NCI-H82 treated with DMSO at 0.1 percent for 48 hours (cell line): ENCODE measurements around the gene LIPK.
"Not testable (repeated sequence)": the region's sequence is repeated elsewhere in the genome, so short reads cannot be mapped to it uniquely, and the experiment has no call there.

ENCODE experiments used
- DNase-seq: peaks from one replicate; lab custom pipeline; 2025; ENCODE audit not compliant: unreplicated experiment; lab: John Stamatoyannopoulos, UW

Gene LIPK

GRCh38 chr10:88705958-88706357, at the start of gene LIPK:
TSS of gene LIPK (plus strand) at chr10:88706249. CDS start at chr10:88724544, 18,295 bp downstream.
- no peak for DNase-seq

- no peak for DNase-seq
Measured at GRCh38 chr10:88657901-88658300, 48.1 kb upstream of the LIPK start.

GRCh38 chr10:88659725-88660597, 46.1 kb upstream of the LIPK start:
- DNase-seq: no peak

GRCh38 chr10:88660598-88660884, 45.5 kb upstream of the LIPK start:
- DNase-seq: no peak

GRCh38 chr10:88661018-88661417, 45.0 kb upstream of the LIPK start:
- no peak for DNase-seq

GRCh38 chr10:88661577-88661976, 44.5 kb upstream of the LIPK start:
- no peak for DNase-seq

GRCh38 chr10:88663153-88663552, 42.9 kb upstream of the LIPK start:
- DNase-seq: not testable (repeated sequence)

GRCh38 chr10:88664142-88664541, 41.9 kb upstream of the LIPK start, which contains the start of gene LIPF:
TSS of gene LIPF (plus strand) at chr10:88664442. CDS start at chr10:88667298, 2,856 bp downstream.
- no peak for DNase-seq

GRCh38 chr10:88668465-88668864, 37.6 kb upstream of the LIPK start:
- no peak for DNase-seq

GRCh38 chr10:88670497-88670896, 35.6 kb upstream of the LIPK start:
- DNase-seq: no peak

GRCh38 chr10:88672041-88672440, 34.0 kb upstream of the LIPK start:
- no peak for DNase-seq

- no peak for DNase-seq
Measured at GRCh38 chr10:88676283-88677060, 29.6 kb upstream of the LIPK start.

GRCh38 chr10:88680958-88681357, 25.1 kb upstream of the LIPK start:
- no peak for DNase-seq

- DNase-seq: no peak
Measured at GRCh38 chr10:88682491-88682890, 23.6 kb upstream of the LIPK start.

- peak; percentile 26 for DNase-seq
Measured at GRCh38 chr10:88687853-88688467, 18.1 kb upstream of the LIPK start.

GRCh38 chr10:88689366-88689765, 16.7 kb upstream of the LIPK start:
- DNase-seq: no peak

GRCh38 chr10:88693392-88694020, 12.5 kb upstream of the LIPK start:
- DNase-seq: no peak

- no peak for DNase-seq
Measured at GRCh38 chr10:88702848-88703597, 3.0 kb upstream of the LIPK start.

GRCh38 chr10:88707429-88708155, 1.5 kb downstream of the LIPK start:
- no peak for DNase-seq

- DNase-seq: not testable (repeated sequence)
Measured at GRCh38 chr10:88709361-88709760, 3.3 kb downstream of the LIPK start.
